NCI-H748 (cell line): ENCODE data around the gene OCIAD2.
"Not testable (repeated sequence)": the region's sequence is repeated elsewhere in the genome, so short reads cannot be mapped to it uniquely, and the experiment has no call there.

Source experiments
- DNase-seq: peaks from one replicate; lab custom pipeline; 2025; ENCODE audit not compliant: unreplicated experiment; lab: John Stamatoyannopoulos, UW

Gene OCIAD2

DNA sequence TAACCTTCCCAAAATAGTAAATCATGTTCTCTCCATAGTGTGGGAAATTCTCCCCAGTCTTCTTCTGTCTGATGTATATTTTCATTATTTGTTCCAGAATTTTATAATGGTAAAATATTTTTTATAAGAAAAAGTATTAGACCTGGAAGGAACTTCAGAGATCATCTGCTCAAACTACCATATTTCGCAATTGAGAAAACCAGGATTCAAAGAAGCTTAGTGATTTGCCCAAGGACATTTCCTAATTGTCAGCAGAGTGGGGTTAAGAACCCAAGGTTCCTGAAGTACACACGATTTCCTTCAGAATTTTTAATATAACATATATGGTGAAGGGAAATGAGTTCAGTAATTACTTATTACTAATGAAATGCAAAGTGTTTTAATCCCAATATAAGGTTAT is 51.6 kb downstream of the OCIAD2 start:
- DNase-seq: no peak

DNA sequence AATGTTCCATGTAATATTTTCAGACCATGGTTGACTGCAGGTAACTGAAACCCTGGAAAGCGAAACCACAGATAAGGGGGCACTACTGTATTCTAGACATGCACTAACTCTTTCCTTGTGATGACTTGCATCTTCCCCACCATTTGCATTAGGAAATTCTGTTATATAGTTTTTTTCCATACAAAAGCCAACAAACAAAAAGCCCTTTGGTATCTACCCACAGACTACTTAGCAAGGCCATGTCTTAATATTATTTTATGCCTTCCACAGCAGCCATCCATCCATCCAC is 52.2 kb downstream of the OCIAD2 start:
- no peak for DNase-seq

DNA sequence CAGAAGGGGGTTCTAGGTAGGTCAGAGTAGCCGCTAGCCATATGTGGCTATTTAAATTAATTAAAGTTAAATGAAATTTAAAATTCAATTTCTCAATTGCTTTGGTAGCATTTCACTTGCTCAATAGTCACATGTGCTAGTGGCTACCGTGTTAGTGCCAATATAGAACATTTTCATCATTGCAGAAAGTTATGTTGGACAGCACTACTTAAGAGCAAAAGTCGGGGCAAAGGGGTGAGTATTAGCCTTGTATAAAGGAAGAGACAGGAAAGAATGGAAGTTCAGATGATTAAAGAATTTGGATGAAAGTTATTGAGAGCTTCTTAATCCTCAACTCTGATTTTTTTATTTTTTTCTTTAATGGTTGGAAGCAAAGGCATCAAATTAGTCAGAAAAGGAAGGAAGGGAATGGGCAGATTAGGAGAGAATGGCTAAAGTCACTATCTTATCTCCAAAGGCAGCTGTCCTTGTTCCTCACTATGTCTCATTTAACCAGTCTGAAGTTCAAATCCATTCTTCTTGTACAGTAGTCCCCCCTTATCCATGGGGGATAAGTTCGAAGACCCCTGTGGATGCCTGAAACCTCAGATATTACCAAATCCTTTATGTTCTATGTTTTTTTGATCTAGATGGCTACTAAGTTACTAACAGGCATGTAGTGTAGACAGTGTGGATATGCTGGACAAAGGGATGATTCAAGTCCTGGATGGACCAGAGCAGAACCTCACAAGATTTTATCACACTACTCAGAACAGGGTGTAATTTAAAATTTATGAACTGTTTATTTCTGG is 52.8 kb downstream of the OCIAD2 start:
- DNase-seq: no peak

DNA sequence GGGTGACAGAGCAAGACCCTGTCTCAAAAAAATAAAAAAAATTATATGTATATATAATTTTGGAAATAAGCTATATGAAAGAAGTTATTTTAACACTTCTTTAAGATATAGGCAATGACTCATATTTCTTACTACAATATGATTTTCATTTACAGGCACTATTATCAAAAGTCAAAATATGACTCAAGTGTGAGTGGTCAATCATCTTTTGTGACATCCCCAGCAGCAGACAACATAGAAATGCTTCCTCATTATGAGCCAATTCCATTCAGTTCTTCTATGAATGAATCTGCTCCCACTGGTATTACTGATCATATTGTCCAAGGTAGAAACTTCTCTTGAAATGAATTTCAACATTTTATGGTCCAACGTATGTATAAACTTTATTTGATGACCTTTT is 54.9 kb downstream of the OCIAD2 start:
- no peak for DNase-seq

DNA sequence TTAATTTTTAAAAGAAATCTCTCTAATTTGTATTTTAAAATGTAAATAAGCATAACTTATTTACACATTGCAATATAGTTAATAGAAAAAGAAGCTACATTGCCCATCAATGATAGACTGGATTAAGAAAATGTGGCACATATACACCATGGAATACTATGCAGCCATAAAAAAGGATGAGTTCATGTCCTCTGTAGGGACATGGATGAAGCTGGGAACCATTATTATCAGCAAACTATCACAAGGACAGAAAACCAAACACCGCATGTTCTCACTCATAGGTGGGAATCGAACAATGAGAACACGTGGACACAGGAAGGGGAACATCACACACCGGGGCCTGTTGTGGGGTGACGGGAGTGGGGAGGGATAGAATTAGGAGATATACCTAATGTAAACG is 57.8 kb downstream of the OCIAD2 start:
- DNase-seq: not testable (repeated sequence)

DNA sequence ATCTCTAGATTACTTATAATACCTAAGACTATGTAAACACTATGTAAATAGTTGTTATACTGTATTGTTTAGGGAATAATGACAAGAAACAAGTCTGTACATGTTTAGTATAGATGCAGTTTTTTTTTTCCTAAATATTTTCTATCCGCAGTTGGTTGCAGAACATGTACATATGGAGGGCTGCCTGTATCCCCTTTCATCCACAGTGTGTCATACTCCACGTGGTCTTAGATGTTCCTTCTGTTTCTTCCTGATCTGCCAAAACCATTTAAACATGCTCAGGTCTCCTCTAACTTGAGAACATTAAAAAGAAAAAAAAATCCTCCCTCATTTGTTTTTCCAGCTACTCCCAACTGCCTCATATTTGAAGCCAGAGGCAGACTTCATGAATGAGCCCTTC is 61.7 kb downstream of the OCIAD2 start:
- no peak for DNase-seq

DNA sequence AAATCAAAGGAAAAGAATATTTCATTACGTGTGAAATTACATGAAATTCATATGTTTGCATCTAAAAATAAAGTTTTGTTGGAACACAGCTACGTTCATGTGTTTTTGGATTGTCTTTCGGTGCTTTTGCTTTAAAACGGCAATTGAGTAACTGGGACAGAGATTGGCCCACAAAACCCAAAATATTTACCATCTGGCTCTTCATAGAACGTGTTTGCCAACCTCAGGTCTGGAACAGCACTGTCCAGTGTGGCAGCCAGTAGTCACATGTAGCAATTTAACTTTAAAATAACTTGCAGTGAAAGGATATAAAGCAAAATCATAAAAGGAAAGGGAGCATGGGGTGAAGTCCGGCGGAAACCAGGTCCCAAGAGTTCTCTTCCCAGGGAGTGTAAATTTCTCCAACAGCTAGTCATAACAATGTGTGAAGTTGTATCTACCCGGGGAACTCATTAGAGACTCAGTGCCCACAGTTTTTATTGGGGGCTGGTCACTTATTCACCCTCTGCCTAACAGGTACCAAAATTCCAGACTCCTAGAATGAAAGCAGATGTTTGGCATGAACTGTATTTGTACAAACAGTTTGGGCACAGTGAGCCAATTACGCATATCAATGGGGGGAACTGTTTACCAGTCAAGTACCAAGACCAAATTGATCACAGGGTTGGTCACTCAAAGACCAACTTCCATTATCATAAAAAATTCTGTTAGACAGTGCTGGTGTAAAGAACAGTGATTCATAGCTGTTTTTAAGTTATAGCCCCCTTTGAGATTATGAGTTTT is 65.3 kb downstream of the OCIAD2 start:
- DNase-seq: no peak

DNA sequence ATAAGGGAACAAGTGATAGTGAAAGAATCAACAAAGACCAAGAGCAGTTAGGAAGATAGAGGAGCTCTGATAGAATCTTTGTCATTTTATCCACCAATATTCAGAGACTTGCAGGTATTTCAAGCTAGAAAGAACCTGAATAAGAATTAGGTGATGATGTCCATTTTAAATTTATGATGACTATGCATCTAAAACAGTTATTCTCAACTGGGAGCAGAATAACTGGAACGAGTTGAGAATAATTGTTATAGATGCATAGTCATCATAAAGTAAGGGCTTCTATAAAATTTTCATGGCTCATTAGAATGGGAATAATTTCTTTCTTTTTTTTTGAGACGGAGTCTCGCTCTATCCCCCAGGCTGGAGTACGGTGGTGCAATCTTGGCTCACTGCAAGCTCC is 69.9 kb downstream of the OCIAD2 start:
- no peak for DNase-seq
